ENCODE measurements around the gene B3GAT1.

GRCh38 chr11:134334796-134335571 is 77.1 kb downstream of the B3GAT1 start:
- TF ChIP-seq, protein P1, sequence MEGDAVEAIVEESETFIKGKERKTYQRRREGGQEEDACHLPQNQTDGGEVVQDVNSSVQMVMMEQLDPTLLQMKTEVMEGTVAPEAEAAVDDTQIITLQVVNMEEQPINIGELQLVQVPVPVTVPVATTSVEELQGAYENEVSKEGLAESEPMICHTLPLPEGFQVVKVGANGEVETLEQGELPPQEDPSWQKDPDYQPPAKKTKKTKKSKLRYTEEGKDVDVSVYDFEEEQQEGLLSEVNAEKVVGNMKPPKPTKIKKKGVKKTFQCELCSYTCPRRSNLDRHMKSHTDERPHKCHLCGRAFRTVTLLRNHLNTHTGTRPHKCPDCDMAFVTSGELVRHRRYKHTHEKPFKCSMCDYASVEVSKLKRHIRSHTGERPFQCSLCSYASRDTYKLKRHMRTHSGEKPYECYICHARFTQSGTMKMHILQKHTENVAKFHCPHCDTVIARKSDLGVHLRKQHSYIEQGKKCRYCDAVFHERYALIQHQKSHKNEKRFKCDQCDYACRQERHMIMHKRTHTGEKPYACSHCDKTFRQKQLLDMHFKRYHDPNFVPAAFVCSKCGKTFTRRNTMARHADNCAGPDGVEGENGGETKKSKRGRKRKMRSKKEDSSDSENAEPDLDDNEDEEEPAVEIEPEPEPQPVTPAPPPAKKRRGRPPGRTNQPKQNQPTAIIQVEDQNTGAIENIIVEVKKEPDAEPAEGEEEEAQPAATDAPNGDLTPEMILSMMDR (conservative IDR thresholded peaks at IDR 0.05 in 1 of 2, IDR thresholded peaks at IDR 0.05 in 1 of 2; ENCODE audit: extremely low read depth in 1 of 2, insufficient read depth in 1 of 2, low read depth in 1 of 2, low read length in 2 of 2), result no peak
- TF ChIP-seq EZH2 (IDR thresholded peaks at IDR 0.05; ENCODE audit: borderline replicate concordance, low read length), result no peak

Data from mammary epithelial cell (primary cell).